ENCODE results near the gene CLEC14A.

GRCh38 chr14:38221077-38221476, 34.8 kb downstream of the CLEC14A start:
- TF ChIP-seq CTCF (IDR thresholded peaks at IDR 0.05) = no peak
- no peak for TF ChIP-seq EP300 (IDR thresholded peaks at IDR 0.05)
